ENCODE measurements around the gene EIF4E. TPM values are rescaled to one million over a fixed set of nuclear protein-coding genes. Genes with fewer than 3 reads are reported as not detected.

EIF4E gene
- total RNA-seq, result 193 TPM

DNA sequence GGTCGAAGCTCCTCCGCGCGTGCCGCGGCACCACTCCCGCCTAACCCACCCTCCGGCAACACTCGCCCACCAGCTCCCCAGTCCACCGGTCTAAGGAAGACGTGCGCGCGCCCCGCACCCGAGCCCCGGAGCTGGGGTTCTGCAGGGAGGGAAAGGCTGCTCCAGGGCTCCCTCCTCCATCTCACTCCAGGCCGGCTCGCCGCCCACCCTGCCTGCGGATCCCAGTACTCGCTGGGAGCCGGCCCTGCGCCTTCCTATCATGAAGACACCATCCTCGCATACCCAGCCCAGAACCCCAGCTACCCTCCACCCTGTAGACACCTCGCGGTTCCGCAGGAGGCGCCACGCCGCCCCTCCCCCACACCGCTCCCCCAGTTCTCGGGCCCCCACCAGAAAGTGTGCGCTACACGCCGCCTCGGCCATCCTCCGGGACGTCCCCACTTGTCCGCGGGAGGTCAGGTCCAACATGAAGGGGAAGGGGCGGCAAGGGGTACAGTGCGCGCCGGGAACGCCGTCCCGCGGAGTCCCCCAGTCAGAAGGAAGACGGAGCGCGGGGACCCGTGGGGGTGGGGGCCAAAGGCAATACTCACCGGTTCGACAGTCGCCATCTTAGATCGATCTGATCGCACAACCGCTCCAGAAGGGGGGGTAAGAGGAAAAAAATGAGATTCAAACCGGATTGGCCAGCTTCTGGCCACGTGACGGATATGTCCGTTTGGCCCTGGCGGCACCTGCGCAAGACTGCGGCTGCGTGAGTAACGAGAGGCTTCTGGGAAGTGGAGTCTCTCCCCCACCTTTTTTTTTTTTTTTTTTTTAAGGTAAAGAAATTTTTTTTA, at the start of gene EIF4E:
TSS of gene EIF4E (minus strand) at position 629 of the 836 bp plus-strand sequence. CDS start at position 608, 21 bp downstream.

Small RNAs within 50 kb of the gene (small RNA-seq; reads per million reads assigned to genes)
- gene RNU7-149P (ENCODE audit: low replicate concordance) (not detected), gene TBCAP3 (ENCODE audit: low replicate concordance) (not detected)

Other genes with a start within 250 kb of the EIF4E start
- 45.1 TPM for gene METAP1, start 66.6 kb upstream of the EIF4E start, total RNA-seq
- 111 TPM for gene ADH5, start 159.7 kb upstream of the EIF4E start, total RNA-seq
- not detected for gene ADH4, start 215.2 kb upstream of the EIF4E start, total RNA-seq

All from parietal lobe (tissue), 2 donors.